ENCODE measurements around the gene TMEM203.

Gene TMEM203

GRCh38 chr9:137176302-137177182 is 28.9 kb downstream of the TMEM203 start:
- TF ChIP-seq, protein P1, sequence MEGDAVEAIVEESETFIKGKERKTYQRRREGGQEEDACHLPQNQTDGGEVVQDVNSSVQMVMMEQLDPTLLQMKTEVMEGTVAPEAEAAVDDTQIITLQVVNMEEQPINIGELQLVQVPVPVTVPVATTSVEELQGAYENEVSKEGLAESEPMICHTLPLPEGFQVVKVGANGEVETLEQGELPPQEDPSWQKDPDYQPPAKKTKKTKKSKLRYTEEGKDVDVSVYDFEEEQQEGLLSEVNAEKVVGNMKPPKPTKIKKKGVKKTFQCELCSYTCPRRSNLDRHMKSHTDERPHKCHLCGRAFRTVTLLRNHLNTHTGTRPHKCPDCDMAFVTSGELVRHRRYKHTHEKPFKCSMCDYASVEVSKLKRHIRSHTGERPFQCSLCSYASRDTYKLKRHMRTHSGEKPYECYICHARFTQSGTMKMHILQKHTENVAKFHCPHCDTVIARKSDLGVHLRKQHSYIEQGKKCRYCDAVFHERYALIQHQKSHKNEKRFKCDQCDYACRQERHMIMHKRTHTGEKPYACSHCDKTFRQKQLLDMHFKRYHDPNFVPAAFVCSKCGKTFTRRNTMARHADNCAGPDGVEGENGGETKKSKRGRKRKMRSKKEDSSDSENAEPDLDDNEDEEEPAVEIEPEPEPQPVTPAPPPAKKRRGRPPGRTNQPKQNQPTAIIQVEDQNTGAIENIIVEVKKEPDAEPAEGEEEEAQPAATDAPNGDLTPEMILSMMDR (IDR thresholded peaks at IDR 0.05; ENCODE audit: borderline replicate concordance, control extremely low read depth, extremely low read depth, insufficient read depth, missing control alignments) = peak; percentile 48
- DNase-seq (ENCODE audit: low spot score) = peak; percentile 76
- in situ Hi-C loops (cut with MboI; ENCODE audit: low sequenced_read_pairs, unreplicated experiment) = no loop called here

DNA sequence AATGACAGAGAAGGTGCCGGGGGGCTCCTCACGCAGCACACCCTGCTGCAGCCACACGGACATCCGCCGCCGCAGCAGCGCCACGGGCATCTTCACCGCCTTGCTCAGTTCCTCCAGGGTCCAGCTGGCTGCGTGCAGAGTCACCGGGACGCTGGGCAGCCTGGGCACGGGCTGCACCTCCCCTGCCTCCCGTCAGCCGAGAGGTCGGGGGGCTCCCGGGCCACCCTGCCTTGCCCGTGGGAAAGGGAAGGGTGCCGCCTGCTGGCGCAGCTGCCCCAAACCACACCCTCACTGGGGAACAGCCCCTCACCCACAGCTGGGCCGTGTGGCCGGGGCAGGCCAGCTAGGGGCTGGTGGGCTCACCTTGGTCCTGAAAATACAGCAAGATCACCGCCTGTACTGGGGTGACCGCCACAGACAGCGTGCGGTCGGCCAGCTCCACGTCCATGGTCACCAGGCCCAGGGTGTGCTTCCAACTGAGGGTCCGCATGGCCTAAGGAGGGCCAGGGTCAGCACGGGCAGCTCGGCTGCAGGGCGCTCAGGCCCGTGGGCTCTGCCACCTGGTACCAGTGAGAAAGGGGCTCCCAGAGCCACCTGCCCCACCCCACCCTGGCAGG is 30.0 kb downstream of the TMEM203 start:
- in situ Hi-C loops (cut with MboI; ENCODE audit: low sequenced_read_pairs, unreplicated experiment) = no loop called here
- peak; percentile 69 for DNase-seq (ENCODE audit: low spot score)
- TF ChIP-seq, protein P1 (IDR thresholded peaks at IDR 0.05; ENCODE audit: borderline replicate concordance, control extremely low read depth, extremely low read depth, insufficient read depth, missing control alignments) = peak; percentile 54

DNA sequence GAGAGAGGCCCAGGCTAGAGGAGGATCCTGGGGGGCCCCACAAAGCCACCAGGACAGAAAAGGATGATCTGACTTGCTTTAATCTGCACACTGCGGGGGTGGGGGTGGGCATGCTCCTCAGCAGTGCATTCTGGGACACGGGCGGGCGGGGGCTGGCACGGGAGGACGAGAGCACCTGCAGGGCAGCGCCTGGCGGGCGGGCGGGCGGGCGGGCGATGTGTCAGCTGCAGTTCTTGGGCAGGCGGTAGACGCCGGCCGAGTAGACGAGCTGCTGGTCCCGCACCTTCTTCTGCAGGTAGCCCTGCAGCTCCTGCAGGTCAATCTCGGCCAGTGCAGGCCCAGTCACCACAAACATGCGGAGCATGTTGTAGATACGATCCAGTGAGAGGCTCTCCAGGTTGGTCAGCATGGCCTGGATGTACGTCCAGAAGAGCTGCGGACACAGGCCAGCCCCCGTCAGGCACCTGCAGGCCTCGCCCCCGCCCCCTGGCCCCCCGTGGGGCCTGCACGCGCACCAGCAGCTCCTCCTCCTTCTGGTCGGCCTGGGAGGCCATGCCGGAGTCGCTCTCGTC is 30.6 kb downstream of the TMEM203 start:
- DNase-seq (ENCODE audit: low spot score) = no peak
- in situ Hi-C loops (cut with MboI; ENCODE audit: low sequenced_read_pairs, unreplicated experiment) = no loop called here
- TF ChIP-seq, protein P1 (IDR thresholded peaks at IDR 0.05; ENCODE audit: borderline replicate concordance, control extremely low read depth, extremely low read depth, insufficient read depth, missing control alignments) = no peak

- TF ChIP-seq, protein P1 (IDR thresholded peaks at IDR 0.05; ENCODE audit: borderline replicate concordance, control extremely low read depth, extremely low read depth, insufficient read depth, missing control alignments) = no peak
- in situ Hi-C loops (cut with MboI; ENCODE audit: low sequenced_read_pairs, unreplicated experiment) = no loop called here
- DNase-seq (ENCODE audit: low spot score) = no peak
These were observed 31.4 kb downstream of the TMEM203 start for GRCh38 chr9:137173796-137174664.

DNA sequence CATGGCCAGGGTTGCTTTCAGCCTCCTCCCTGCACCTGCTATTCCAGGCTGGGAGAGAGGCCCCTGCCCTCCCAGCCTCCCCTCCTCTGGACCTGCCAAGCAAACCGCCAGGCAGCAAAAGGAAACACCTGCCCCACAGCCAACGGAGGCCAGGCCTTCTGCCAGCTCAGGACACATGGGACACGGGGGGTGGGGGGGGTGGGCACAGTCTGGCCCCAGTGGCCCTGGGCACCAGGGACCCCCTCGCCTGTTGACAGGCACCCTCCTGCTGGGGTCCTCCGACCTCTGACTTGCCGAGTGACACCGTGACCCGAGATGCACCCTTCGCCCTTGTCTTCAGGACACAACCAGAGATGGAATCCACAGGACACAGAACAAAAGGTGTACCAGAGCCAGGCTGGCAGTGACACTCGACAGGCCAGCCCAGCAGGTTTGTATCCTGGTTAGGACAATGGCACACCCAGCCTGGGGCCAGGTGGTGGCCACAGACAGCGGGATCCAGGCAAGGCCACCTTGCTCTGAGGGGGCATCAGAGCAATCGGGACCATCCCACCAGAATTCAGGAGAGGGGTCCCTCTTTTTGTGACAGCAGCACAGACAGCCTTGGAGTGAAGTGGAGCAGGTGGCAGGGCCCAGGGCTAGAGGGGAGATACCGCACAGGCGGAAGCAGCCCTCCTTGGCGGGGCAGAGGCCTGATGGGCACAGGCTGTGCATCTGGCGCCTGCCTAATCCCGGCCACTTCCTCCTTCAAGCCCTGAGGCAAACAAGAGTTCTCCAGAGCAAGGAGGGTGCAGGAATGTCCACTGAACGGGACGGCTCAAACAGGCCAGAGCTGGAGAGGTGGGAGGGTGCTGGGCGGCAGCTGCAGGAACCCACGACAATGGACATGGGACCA is 32.3 kb downstream of the TMEM203 start:
- DNase-seq (ENCODE audit: low spot score) = peak; percentile 43
- TF ChIP-seq, protein P1 (IDR thresholded peaks at IDR 0.05; ENCODE audit: borderline replicate concordance, control extremely low read depth, extremely low read depth, insufficient read depth, missing control alignments) = no peak
- in situ Hi-C loops (cut with MboI; ENCODE audit: low sequenced_read_pairs, unreplicated experiment) = no loop called here

Data from GM13976 (cell line).